Measurements from ENCODE around the gene LCN1.

DNA sequence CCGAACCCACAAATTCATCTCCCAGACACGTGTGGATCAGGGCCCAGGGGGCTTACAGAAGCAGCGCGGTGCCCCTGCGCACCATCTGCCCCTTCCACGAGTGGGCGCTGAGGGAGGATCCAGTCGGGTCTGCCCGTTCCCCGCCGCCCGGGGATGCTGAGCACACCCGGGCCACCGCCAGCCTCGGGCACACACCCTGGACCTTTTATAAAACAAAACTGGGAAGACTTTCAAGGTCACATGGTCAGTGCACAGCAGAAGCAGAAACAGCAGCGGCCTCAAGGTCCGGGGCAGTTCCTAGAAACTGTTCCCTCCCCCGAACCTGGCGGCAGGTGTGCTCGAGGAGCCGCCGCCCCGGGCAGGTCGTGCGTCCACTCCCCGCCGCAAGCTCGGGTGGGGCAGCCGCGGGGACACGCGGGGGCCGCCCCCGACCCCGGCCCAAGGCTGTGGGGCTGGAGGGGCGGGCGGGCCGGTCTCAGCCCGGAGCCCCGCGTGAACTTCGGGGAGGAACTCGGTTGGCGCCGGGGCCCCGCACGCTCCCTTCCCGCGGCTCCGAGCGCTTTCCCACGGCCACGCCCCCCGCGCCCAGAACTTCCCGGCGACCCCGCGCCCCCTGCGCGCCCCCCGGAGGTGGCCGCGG, 42.3 kb upstream of the LCN1 start:
- no peak for TF ChIP-seq CTCF (IDR thresholded peaks at IDR 0.05)
- no peak for TF ChIP-seq POLR2A (IDR thresholded peaks at IDR 0.05)
